ENCODE results near the gene THSD8. TPM values are rescaled to one million over a fixed set of nuclear protein-coding genes. Genes with fewer than 3 reads are reported as not detected.
"Not testable (repeated sequence)": the region's sequence is repeated elsewhere in the genome, so short reads cannot be mapped to it uniquely, and the experiment has no call there.

The THSD8 gene
- total and polyA plus RNA-seq, 5 donors: 2.2 to 3.6 (median 2.8) TPM

DNA sequence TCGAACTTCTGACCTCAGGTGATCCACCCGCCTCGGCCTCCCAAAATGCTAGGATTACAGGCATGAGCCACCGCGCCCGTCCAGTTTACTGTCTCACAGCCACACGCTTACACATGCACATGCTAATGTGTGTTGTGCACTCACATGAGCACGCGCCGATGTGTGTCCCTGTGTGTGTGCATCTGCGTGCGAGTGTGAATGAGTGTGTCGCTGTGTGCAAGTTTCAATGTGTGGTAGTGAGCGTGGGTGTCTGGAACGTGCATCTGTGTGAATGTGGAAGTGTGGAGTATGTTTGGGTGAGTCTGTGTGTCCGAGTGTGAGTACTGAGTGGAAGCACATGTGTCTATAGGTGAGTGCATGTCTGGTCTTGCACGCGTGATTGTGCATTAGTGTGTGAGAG lies 40.6 kb downstream of the THSD8 start:
- H3K27me3 ChIP-seq (ENCODE audit: control insufficient read depth, insufficient read depth): no peaks in the 10 kb centered on the region
- no peak overlapping the region for H3K27ac ChIP-seq (ENCODE audit: low read length)
- 94% methylated on average over 18 of the region's 18 CpGs for WGBS
- intact Hi-C loops (cut with DNase I): loop anchor here in 1 of 4 donors (10.0 kb wide), 1 partner anchor 168 kb away; no protein-coding TSS in a partner anchor
- peaks cover 2% of the 10 kb centered on the region for H3K4me1 ChIP-seq (ENCODE audit: control insufficient read depth, insufficient read depth, low read length)
- no peaks in the 10 kb centered on the region for H3K9me3 ChIP-seq (ENCODE audit: control insufficient read depth, low read length)
- ATAC-seq (no peak), DNase-seq (no peak)
- H3K4me3 ChIP-seq (ENCODE audit: low read length): no peak overlapping the region

DNA sequence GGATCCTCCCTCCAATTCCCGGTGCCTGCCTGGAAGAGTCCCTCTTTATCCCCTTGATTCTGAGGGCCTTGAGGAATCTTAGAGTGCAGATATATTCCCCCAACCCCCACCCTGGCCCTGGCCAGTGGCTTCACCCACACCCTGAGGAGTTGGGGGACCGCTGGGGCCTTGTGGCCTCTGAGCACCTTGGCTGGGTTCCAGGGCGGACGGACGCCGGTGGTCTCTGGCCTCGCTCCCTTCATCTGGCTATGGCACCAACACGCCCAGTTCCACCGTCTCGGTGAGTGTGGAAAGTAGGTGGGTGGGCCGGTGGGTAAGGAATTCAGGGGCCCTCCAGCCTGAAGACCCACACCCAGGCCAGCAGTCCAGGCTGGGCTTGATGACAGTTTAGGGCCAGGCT lies 41.5 kb downstream of the THSD8 start:
- no peak for DNase-seq
- intact Hi-C loops (cut with DNase I): loop anchor here in 1 of 4 donors (10.0 kb wide), 1 partner anchor 169 kb away; no protein-coding TSS in a partner anchor
- WGBS: 83% methylated on average over 11 of the region's 11 CpGs
- Histone ChIP-seq H3K9me3 (ENCODE audit: control insufficient read depth, low read length) (no peaks in the 10 kb centered on the region), H3K4me1 (ENCODE audit: control insufficient read depth, insufficient read depth, low read length) (no peaks in the 10 kb centered on the region), H3K4me3 (ENCODE audit: low read length) (no peak overlapping the region), H3K27ac (ENCODE audit: low read length) (no peak overlapping the region), H3K27me3 (ENCODE audit: control insufficient read depth, insufficient read depth) (no peaks in the 10 kb centered on the region)
- no peak for ATAC-seq

DNA sequence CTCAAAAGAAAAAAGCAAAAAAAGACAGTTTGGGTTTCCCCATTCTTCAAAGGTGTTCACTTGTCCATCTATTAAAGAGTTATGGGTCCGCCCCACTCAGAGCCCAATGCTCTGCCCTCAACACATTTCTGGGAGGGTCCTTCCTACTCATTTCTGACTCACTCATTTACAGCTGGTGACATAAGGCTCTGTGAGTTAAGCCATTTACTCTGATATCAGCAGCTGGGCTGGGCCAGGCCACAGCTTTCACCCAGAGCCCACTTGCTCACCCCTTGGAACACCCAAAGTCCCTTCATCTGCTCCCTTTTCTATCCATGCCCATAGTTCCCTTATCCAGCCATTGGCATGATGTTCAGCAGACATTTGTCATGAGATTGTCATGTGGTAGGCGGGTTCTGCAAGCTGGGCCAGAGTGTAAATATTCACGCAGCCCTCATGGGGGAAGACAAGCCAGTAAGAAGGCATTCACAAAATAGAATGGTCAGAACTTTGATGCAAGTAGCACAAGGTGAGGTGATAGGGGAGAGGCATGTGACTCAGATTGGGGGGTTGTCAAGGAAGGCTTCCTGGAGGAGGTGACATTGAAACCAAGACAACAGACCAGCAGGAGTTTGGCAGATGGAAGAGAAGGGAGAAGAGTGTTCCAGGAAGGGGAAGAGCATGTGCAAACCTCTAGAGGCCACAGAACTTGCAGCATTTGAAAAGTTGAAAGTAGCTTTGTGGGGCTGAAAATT lies 42.3 kb downstream of the THSD8 start:
- no peak for DNase-seq
- intact Hi-C loops (cut with DNase I): loop anchor here in 1 of 4 donors (10.0 kb wide), 1 partner anchor 169 kb away; no protein-coding TSS in a partner anchor

DNA sequence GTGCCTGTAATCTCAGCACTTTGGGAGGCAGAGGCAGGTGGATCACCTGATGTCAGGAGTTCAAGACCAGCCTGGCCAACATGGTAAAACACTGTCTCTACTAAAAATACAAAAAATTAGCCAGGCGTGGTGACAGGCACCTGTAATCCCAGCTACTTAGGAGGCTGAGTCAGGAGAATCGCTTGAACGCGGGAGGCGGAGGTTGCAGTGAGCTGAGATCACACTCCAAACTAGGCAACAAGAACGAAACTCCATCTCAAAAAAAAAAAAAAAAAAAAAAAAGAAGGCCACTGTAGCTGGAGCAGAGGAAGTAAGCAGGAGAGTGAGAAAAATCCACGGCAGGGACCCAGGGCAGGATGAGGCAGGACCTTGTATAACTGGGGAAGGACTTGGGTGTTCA lies 44.7 kb downstream of the THSD8 start:
- ATAC-seq; H3K4me1 ChIP-seq (ENCODE audit: control insufficient read depth, insufficient read depth, low read length); H3K4me3 ChIP-seq (ENCODE audit: low read length); H3K9me3 ChIP-seq (ENCODE audit: control insufficient read depth, low read length); DNase-seq; H3K27me3 ChIP-seq (ENCODE audit: control insufficient read depth, insufficient read depth); H3K27ac ChIP-seq (ENCODE audit: low read length): not testable (repeated sequence)
- intact Hi-C loops (cut with DNase I): loop anchor here (2.0 to 10.0 kb wide), 4 partner anchors 79 to 172 kb away; no protein-coding TSS in a partner anchor
- WGBS: 83% methylated on average over 7 of the region's 7 CpGs

More for the DNA sequence above, 42.3 kb downstream of the THSD8 start:
- WGBS: 84% methylated on average over 3 of the region's 3 CpGs
- H3K4me3 ChIP-seq (ENCODE audit: low read length): no peak overlapping the region
- H3K4me1 ChIP-seq (ENCODE audit: control insufficient read depth, insufficient read depth, low read length): no peaks in the 10 kb centered on the region
- no peaks in the 10 kb centered on the region for H3K9me3 ChIP-seq (ENCODE audit: control insufficient read depth, low read length)
- no peak for ATAC-seq
- H3K27me3 ChIP-seq (ENCODE audit: control insufficient read depth, insufficient read depth): no peaks in the 10 kb centered on the region
- H3K27ac ChIP-seq (ENCODE audit: low read length): no peak overlapping the region

DNA sequence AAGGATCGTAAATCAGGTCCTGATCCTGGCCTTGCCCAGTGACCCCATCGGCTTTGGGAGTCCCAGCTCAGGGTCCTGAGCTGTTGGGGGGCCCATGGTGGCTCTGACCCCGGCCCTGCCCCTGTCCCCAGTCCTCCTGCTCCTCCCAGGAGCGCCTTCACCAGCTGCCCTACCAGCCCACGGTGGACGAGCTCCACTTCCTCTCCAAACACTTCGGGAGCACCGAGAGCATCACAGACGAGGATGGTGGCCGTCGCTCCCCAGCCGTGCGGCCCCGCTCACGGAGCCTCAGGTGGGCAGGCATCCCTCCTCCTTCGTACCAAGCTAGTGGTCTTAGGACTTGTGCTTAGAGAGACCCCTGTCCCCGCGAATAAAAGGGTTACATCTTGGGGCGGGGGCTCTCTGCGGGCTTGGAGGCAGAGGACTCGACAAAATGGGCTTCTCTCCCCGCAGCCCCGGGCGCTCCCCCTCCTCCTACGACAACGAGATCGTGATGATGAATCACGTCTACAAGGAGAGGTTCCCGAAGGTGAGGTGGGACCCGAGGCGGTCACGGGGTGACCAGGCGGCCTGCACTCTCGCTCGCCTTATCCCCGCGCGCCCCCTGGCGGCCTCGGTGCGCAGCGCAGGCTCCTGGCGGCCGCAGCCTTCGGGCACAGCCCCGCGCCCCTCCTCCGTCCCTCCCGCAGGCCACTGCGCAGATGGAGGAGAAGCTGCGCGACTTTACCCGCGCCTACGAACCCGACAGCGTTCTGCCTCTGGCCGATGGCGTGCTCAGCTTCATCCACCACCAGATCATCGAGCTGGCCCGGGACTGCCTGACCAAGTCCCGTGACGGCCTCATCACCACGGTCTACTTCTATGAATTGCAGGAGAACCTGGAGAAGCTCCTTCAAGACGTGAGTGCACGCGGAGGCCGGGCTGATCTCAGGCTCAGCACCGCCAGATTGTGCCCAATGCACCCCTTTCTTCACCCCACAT lies 45.6 kb downstream of the THSD8 start:
- Histone ChIP-seq H3K4me3 (ENCODE audit: low read length) (no peak overlapping the region), H3K4me1 (ENCODE audit: control insufficient read depth, insufficient read depth, low read length) (no peaks in the 10 kb centered on the region), H3K9me3 (ENCODE audit: control insufficient read depth, low read length) (no peaks in the 10 kb centered on the region), H3K27ac (ENCODE audit: low read length) (no peak overlapping the region), H3K27me3 (ENCODE audit: control insufficient read depth, insufficient read depth) (no peaks in the 10 kb centered on the region)
- DNase-seq (peak; percentile 82 to 95 (median 95)), ATAC-seq (peak; percentile 97)
- intact Hi-C loops (cut with DNase I): loop anchor here (2.0 to 10.0 kb wide), 4 partner anchors 80 to 173 kb away; no protein-coding TSS in a partner anchor
- 13% methylated on average over 69 of the region's 69 CpGs for WGBS

Small RNAs within 50 kb of the gene (microRNA-seq; reads per million reads assigned to microRNA genes)
- gene MIR5684 (0.42 to 0.54 reads per million in 2 donors), gene MIR6794 (0 reads per million in 2 donors)

Other genes starting within 250 kb of the THSD8 start
- 1 to 10 TPM; 4.9 to 7.1 (median 6.0) TPM for gene ZNF490, start 191.3 kb upstream of the THSD8 start, total RNA-seq
- gene ZNF490, start 191.3 kb upstream of the THSD8 start, polyA plus RNA-seq: 0.86 TPM
- 10 to 100 TPM; 19.8 to 26.7 (median 20.9) TPM for gene ZNF791, start 191.1 kb upstream of the THSD8 start, total RNA-seq
- 6.8 TPM for gene ZNF791, start 191.1 kb upstream of the THSD8 start, polyA plus RNA-seq
- 10 to 100 TPM; 32.7 to 52.6 (median 42.1) TPM for gene MAN2B1, start 135.3 kb upstream of the THSD8 start, total RNA-seq
- 19.8 TPM for gene MAN2B1, start 135.3 kb upstream of the THSD8 start, polyA plus RNA-seq
- 10 to 100 TPM in 1 of 4 donors, 1 to 10 TPM in 3; 6.3 to 10.5 (median 8.1) TPM for gene WDR83, start 135.3 kb upstream of the THSD8 start, total RNA-seq
- 10.0 TPM for gene WDR83, start 135.3 kb upstream of the THSD8 start, polyA plus RNA-seq
- 10 to 100 TPM; 40.8 to 52.0 (median 49.7) TPM for gene DHPS, start 120.2 kb upstream of the THSD8 start, total RNA-seq
- gene DHPS, start 120.2 kb upstream of the THSD8 start, polyA plus RNA-seq: 49.4 TPM
- gene GNG14, start 114.1 kb upstream of the THSD8 start, total RNA-seq: not detected
- not detected for gene GNG14, start 114.1 kb upstream of the THSD8 start, polyA plus RNA-seq
- gene FBXW9, start 105.4 kb upstream of the THSD8 start, total RNA-seq: 1 to 10 TPM; 1.2 to 2.0 (median 1.9) TPM
- gene FBXW9, start 105.4 kb upstream of the THSD8 start, polyA plus RNA-seq: 2.1 TPM
- 10 to 100 TPM; 44.3 to 54.6 (median 45.0) TPM for gene TNPO2, start 78.1 kb upstream of the THSD8 start, total RNA-seq
- 24.8 TPM for gene TNPO2, start 78.1 kb upstream of the THSD8 start, polyA plus RNA-seq
- 100 to 1,000 TPM; 112 to 135 (median 129) TPM for gene TRIR, start 67.4 kb upstream of the THSD8 start, total RNA-seq
- gene TRIR, start 67.4 kb upstream of the THSD8 start, polyA plus RNA-seq: 219 TPM
- gene GET3, start 64.6 kb upstream of the THSD8 start, total RNA-seq: 10 to 100 TPM; 49.7 to 64.7 (median 58.2) TPM
- gene GET3, start 64.6 kb upstream of the THSD8 start, polyA plus RNA-seq: 87.2 TPM
- not detected for gene BEST2, start 50.3 kb upstream of the THSD8 start, total RNA-seq
- not detected for gene BEST2, start 50.3 kb upstream of the THSD8 start, polyA plus RNA-seq
- 10 to 100 TPM in 2 of 4 donors, 1 to 10 TPM in 2; 9.3 to 22.9 (median 13.4) TPM for gene HOOK2, start 26.5 kb upstream of the THSD8 start, total RNA-seq
- gene HOOK2, start 26.5 kb upstream of the THSD8 start, polyA plus RNA-seq: 18.0 TPM
- gene JUNB, start 10.6 kb upstream of the THSD8 start, total RNA-seq: 100 to 1,000 TPM in 1 of 4 donors, 10 to 100 TPM in 3; 29.9 to 209 (median 51.9) TPM
- gene JUNB, start 10.6 kb upstream of the THSD8 start, polyA plus RNA-seq: 156 TPM
- 100 to 1,000 TPM; 595 to 772 (median 666) TPM for gene PRDX2, start 269 bp upstream of the THSD8 start, total RNA-seq
- gene PRDX2, start 269 bp upstream of the THSD8 start, polyA plus RNA-seq: 834 TPM
- 1 to 10 TPM; 2.6 to 4.6 (median 3.7) TPM for gene RNASEH2A, start 4.5 kb downstream of the THSD8 start, total RNA-seq
- 3.5 TPM for gene RNASEH2A, start 4.5 kb downstream of the THSD8 start, polyA plus RNA-seq
- gene RTBDN, start 32.5 kb downstream of the THSD8 start, total RNA-seq: not detected
- not detected for gene RTBDN, start 32.5 kb downstream of the THSD8 start, polyA plus RNA-seq
- under 1 TPM in 3 of 4 donors, not detected in 1; 0.31 to 0.59 (median 0.34) TPM for gene MAST1, start 36.4 kb downstream of the THSD8 start, total RNA-seq
- 0.20 TPM for gene MAST1, start 36.4 kb downstream of the THSD8 start, polyA plus RNA-seq
- 10 to 100 TPM; 22.2 to 30.6 (median 24.5) TPM for gene DNASE2, start 79.4 kb downstream of the THSD8 start, total RNA-seq
- 19.2 TPM for gene DNASE2, start 79.4 kb downstream of the THSD8 start, polyA plus RNA-seq
- gene KLF1, start 85.1 kb downstream of the THSD8 start, total RNA-seq: not detected
- not detected for gene KLF1, start 85.1 kb downstream of the THSD8 start, polyA plus RNA-seq
- 10 to 100 TPM; 22.7 to 38.2 (median 27.4) TPM for gene GCDH, start 89.1 kb downstream of the THSD8 start, total RNA-seq
- gene GCDH, start 89.1 kb downstream of the THSD8 start, polyA plus RNA-seq: 26.1 TPM
- under 1 TPM in 1 of 4 donors, not detected in 3; 0.48 TPM for gene SYCE2, start 117.2 kb downstream of the THSD8 start, total RNA-seq
- gene SYCE2, start 117.2 kb downstream of the THSD8 start, polyA plus RNA-seq: 0.07 TPM
- 10 to 100 TPM; 32.6 to 44.8 (median 42.9) TPM for gene FARSA, start 131.6 kb downstream of the THSD8 start, total RNA-seq
- 38.7 TPM for gene FARSA, start 131.6 kb downstream of the THSD8 start, polyA plus RNA-seq
- gene CALR, start 136.5 kb downstream of the THSD8 start, total RNA-seq: 100 to 1,000 TPM; 314 to 703 (median 631) TPM
- gene CALR, start 136.5 kb downstream of the THSD8 start, polyA plus RNA-seq: 374 TPM
- 100 to 1,000 TPM; 127 to 137 (median 133) TPM for gene RAD23A, start 143.8 kb downstream of the THSD8 start, total RNA-seq
- gene RAD23A, start 143.8 kb downstream of the THSD8 start, polyA plus RNA-seq: 122 TPM
- gene GADD45GIP1, start 155.2 kb downstream of the THSD8 start, total RNA-seq: 10 to 100 TPM; 24.3 to 33.2 (median 29.1) TPM
- 64.5 TPM for gene GADD45GIP1, start 155.2 kb downstream of the THSD8 start, polyA plus RNA-seq
- gene DAND5, start 167.5 kb downstream of the THSD8 start, total RNA-seq: 10 to 100 TPM in 2 of 4 donors, 1 to 10 TPM in 2; 5.0 to 13.8 (median 11.1) TPM
- gene DAND5, start 167.5 kb downstream of the THSD8 start, polyA plus RNA-seq: 7.0 TPM
- 100 to 1,000 TPM; 123 to 168 (median 156) TPM for gene NFIX, start 193.4 kb downstream of the THSD8 start, total RNA-seq
- gene NFIX, start 193.4 kb downstream of the THSD8 start, polyA plus RNA-seq: 67.4 TPM

Data from right cardiac atrium (tissue), 5 donors.